HepG2 (cell line): Measurements from ENCODE around the gene C16orf86. TPM values are rescaled to one million over a fixed set of nuclear protein-coding genes. Genes with fewer than 3 reads are reported as not detected.
A peak's percentile ranks its signal among the peaks of the same experiment; 100 is the strongest.

Experiments
- ARID4A ChIP-seq: sonication (generic); formaldehyde crosslinking; IDR thresholded peaks from 2 replicates; pipeline ENCODE4 v1.5.0; 2020; ENCODE audit warnings: mild to moderate bottlenecking, missing genetic modification reagents, borderline replicate concordance
- DNMT3B ChIP-seq: conservative IDR thresholded peaks from 2 replicates; pipeline ENCODE4 v1.6.1; 2016; ENCODE audit warnings: missing biosample characterization, control low read depth
- HNRNPUL1 ChIP-seq: fragments of 200-400 bp; formaldehyde crosslinking; IDR thresholded peaks from 2 replicates; pipeline ENCODE4 v1.6.1; 2017; ENCODE audit warnings: low read depth, mild to moderate bottlenecking, low read length, moderate library complexity
- MTA1 ChIP-seq: sonication (generic); formaldehyde crosslinking; IDR thresholded peaks from 2 replicates; pipeline ENCODE4 v1.4.0; 2020; ENCODE audit warnings: missing genetic modification reagents, mild to moderate bottlenecking, borderline replicate concordance
- PHF20 ChIP-seq: sonication (generic); formaldehyde crosslinking; IDR thresholded peaks from 2 replicates; pipeline ENCODE4 v1.5.0; 2020; ENCODE audit warnings: mild to moderate bottlenecking, missing genetic modification reagents
- RBFOX2 ChIP-seq: fragments of 200-400 bp; formaldehyde crosslinking; IDR thresholded peaks from 2 replicates; pipeline ENCODE4 v1.6.1; 2017; ENCODE audit warnings: low read depth, mild to moderate bottlenecking, low read length
- SRSF9 ChIP-seq: fragments of 200-400 bp; formaldehyde crosslinking; IDR thresholded peaks from 2 replicates; pipeline ENCODE4 v1.6.1; 2018; ENCODE audit warnings: borderline replicate concordance, mild to moderate bottlenecking, low read depth, low read length; ENCODE audit not compliant: insufficient read depth, poor library complexity, severe bottlenecking
- THAP9 ChIP-seq: sonication (generic); formaldehyde crosslinking; IDR thresholded peaks from 2 replicates; pipeline ENCODE4; 2020; ENCODE audit warnings: missing genetic modification reagents, mild to moderate bottlenecking, borderline replicate concordance
- ZNF142 ChIP-seq: sonication (generic); formaldehyde crosslinking; IDR thresholded peaks from 2 replicates; pipeline ENCODE4 v1.4.0; 2020; ENCODE audit warnings: missing genetic modification reagents
- ZNF337 ChIP-seq: sonication (generic); formaldehyde crosslinking; IDR thresholded peaks from 2 replicates; pipeline ENCODE4 v1.5.1; 2020; ENCODE audit warnings: missing genetic modification reagents, low read depth, mild to moderate bottlenecking, borderline replicate concordance
- ZNF431 ChIP-seq: sonication (generic); formaldehyde crosslinking; IDR thresholded peaks from 2 replicates; pipeline ENCODE4 v1.9.0; 2022; ENCODE audit warnings: missing genetic modification reagents, low read depth, mild to moderate bottlenecking, borderline replicate concordance
- ZNF503 ChIP-seq: sonication (generic); formaldehyde crosslinking; IDR thresholded peaks from 2 replicates; pipeline ENCODE4 v1.4.0; 2020; ENCODE audit warnings: missing genetic modification reagents
- ZNF572 ChIP-seq: sonication (generic); formaldehyde crosslinking; IDR thresholded peaks from 2 replicates; pipeline ENCODE4 v1.5.1; 2020; ENCODE audit warnings: mild to moderate bottlenecking, missing genetic modification reagents
- ZNF777 ChIP-seq: sonication (generic); formaldehyde crosslinking; IDR thresholded peaks from 2 replicates; pipeline ENCODE4 v1.4.0; 2020; ENCODE audit warnings: missing genetic modification reagents
- polyA plus RNA-seq, 8 experiments: library from polyadenylated mRNA; depleted of rRNA in 3 of 8; stranded (reverse) in 7 of 8; unstranded in 1 of 8; fragments of >200 nt; fragmentation: Illumina TruSeq in 4 of 8; extraction: Trizol in 4 of 8; gene quantifications; 2 replicates each; pipeline versions ENCODE4 v1.2.1 to v1.2.3, GENCODE V29; 2011 to 2016; ENCODE audit warnings: low read depth in 4 of 8, missing spikeins in 1 of 8, mixed read lengths in 1 of 8; ENCODE audit not compliant: insufficient read depth in 1 of 8
- total RNA-seq, 5 experiments: library from RNA; depleted of rRNA; stranded (reverse); fragments of >200 nt; fragmentation: Illumina TruSeq; extraction: Trizol; gene quantifications; 2 replicates each; pipeline ENCODE4 v1.2.3, GENCODE V29; 2016; ENCODE audit warnings: low read depth in 1 of 5

The C16orf86 gene
- total and polyA plus RNA-seq, 2 of the 13 experiments (the other 11 are each of a cell fraction or from before 2014, with no cell fraction given): 1.5 to 3.1 TPM

- no peak for TF ChIP-seq ZNF337 (CRISPR knock-in tag)
- no peak for TF ChIP-seq ZNF431 (CRISPR knock-in tag)
- no peak for TF ChIP-seq ZNF142 (CRISPR knock-in tag)
- no peak for TF ChIP-seq THAP9 (CRISPR knock-in tag)
- TF ChIP-seq SRSF9: no peak
- TF ChIP-seq HNRNPUL1: no peak
- no peak for TF ChIP-seq ZNF777 (CRISPR knock-in tag)
- no peak for TF ChIP-seq RBFOX2
- no peak for TF ChIP-seq ZNF572 (CRISPR knock-in tag)
- no peak for TF ChIP-seq PHF20 (CRISPR knock-in tag)
- TF ChIP-seq DNMT3B (CRISPR knock-in tag): no peak
- TF ChIP-seq ZNF503 (CRISPR knock-in tag): no peak
- peak; percentile 66; the same call in 1 of the 2 replicates for TF ChIP-seq ARID4A (CRISPR knock-in tag)
- TF ChIP-seq MTA1 (CRISPR knock-in tag): no peak
Observed at GRCh38 chr16:67652578-67653127, 14.0 kb upstream of the C16orf86 start (continued).
